Immature natural killer cell (primary cell): Measurements from ENCODE around the gene OTUD3. TPM values are rescaled to one million over a fixed set of nuclear protein-coding genes. Genes with fewer than 3 reads are reported as not detected.
"Not testable (repeated sequence)": the region's sequence is repeated elsewhere in the genome, so short reads cannot be mapped to it uniquely, and the experiment has no call there.

ENCODE experiments used
- DNase-seq, 3 donors: peaks; one replicate each; pipeline ENCODE4 v3.0.0; 2022; ENCODE audit warnings: mixed read lengths in 1 of 3
- H3K27ac Mint-ChIP-seq, 6 donors: one replicate each; pipeline ENCODE4 v1.8.0; 2020; ENCODE audit warnings: mixed read lengths in 6 of 6, mild to moderate bottlenecking in 5 of 6, inconsistent platforms in 4 of 6, moderate library complexity in 3 of 6
- H3K27me3 Mint-ChIP-seq, 3 donors: one replicate each; pipeline ENCODE4 v1.8.0; 2020 to 2021; ENCODE audit warnings: low read depth in 3 of 3, mild to moderate bottlenecking in 3 of 3, mixed read lengths in 3 of 3, moderate library complexity in 3 of 3, inconsistent platforms in 1 of 3
- H3K36me3 Mint-ChIP-seq, 3 donors: one replicate each; pipeline ENCODE4 v1.8.0; 2020; ENCODE audit warnings: mixed read lengths in 3 of 3, inconsistent platforms in 2 of 3, mild to moderate bottlenecking in 2 of 3
- H3K4me1 Mint-ChIP-seq, 2 donors: one replicate each; pipeline ENCODE4 v1.8.0; 2020; ENCODE audit warnings: inconsistent platforms in 2 of 2, mild to moderate bottlenecking in 2 of 2, mixed read lengths in 2 of 2, moderate library complexity in 1 of 2
- H3K4me3 Mint-ChIP-seq, 5 donors: one replicate each; pipeline ENCODE4 v1.8.0; 2020; ENCODE audit warnings: mild to moderate bottlenecking in 5 of 5, mixed read lengths in 5 of 5, inconsistent platforms in 3 of 5, moderate library complexity in 3 of 5
- H3K9me3 Mint-ChIP-seq, 6 donors: one replicate each; pipeline ENCODE4 v1.8.0; 2020; ENCODE audit warnings: mild to moderate bottlenecking in 6 of 6, mixed read lengths in 6 of 6, inconsistent platforms in 4 of 6, moderate library complexity in 3 of 6
- polyA plus RNA-seq, 3 donors: library from polyadenylated mRNA; unstranded; fragments of 300-500 nt; fragmentation: Illumina TruSeq; gene quantifications; one replicate each; pipeline ENCODE4 v1.2.3, GENCODE V29; 2021

OTUD3 gene
- polyA plus RNA-seq, 3 donors from 2014 or later = 0.09 to 1.7 (median 0.38) TPM

- H3K4me3 Mint-ChIP-seq, H3K4me1 Mint-ChIP-seq, DNase-seq, H3K27ac Mint-ChIP-seq, H3K27me3 Mint-ChIP-seq, H3K36me3 Mint-ChIP-seq: not testable (repeated sequence)
- peaks cover 0 to 15% (median 10%) of the 10 kb centered on the region in 6 donors for H3K9me3 Mint-ChIP-seq
Observed at GRCh38 chr1:19927130-19927421, 44.9 kb downstream of the OTUD3 start.

DNA sequence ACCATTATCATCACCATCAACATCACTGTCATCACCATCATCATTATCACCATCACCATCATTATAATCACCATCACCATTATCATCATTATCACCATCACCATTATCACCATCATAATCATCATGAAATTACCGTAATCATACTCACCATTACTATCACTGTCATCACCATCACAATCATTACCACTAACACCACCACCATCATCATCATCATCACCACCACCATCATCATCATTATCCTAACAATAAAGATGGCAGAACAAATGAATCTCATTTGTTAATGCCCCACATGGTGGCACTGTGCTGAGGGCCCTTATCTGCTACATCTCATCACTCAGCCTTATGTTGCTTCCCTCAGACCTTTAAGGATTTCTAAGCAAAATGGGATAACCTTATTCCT lies 50.7 kb downstream of the OTUD3 start:
- no peak overlapping the region for H3K27ac Mint-ChIP-seq
- no peak for DNase-seq
- peaks cover 5 to 6% (median 5%) of the 10 kb centered on the region in 3 donors for H3K36me3 Mint-ChIP-seq
- no peak overlapping the region for H3K4me3 Mint-ChIP-seq
- peaks cover 1 to 4% (median 2%) of the 10 kb centered on the region in 3 donors for H3K27me3 Mint-ChIP-seq
- no peaks in the 10 kb centered on the region for H3K4me1 Mint-ChIP-seq
- peaks cover 5 to 29% (median 21%) of the 10 kb centered on the region in 6 donors for H3K9me3 Mint-ChIP-seq

GRCh38 chr1:19934336-19934735 lies 52.1 kb downstream of the OTUD3 start:
- no peak for DNase-seq
- Mint-ChIP-seq H3K4me3 (no peak overlapping the region), H3K4me1 (no peaks in the 10 kb centered on the region), H3K9me3 (peaks cover 5 to 29% (median 21%) of the 10 kb centered on the region in 6 donors), H3K27me3 (peaks cover 2 to 4% (median 4%) of the 10 kb centered on the region in 3 donors), H3K27ac (no peak overlapping the region), H3K36me3 (peaks cover 5 to 6% (median 5%) of the 10 kb centered on the region in 3 donors)

DNA sequence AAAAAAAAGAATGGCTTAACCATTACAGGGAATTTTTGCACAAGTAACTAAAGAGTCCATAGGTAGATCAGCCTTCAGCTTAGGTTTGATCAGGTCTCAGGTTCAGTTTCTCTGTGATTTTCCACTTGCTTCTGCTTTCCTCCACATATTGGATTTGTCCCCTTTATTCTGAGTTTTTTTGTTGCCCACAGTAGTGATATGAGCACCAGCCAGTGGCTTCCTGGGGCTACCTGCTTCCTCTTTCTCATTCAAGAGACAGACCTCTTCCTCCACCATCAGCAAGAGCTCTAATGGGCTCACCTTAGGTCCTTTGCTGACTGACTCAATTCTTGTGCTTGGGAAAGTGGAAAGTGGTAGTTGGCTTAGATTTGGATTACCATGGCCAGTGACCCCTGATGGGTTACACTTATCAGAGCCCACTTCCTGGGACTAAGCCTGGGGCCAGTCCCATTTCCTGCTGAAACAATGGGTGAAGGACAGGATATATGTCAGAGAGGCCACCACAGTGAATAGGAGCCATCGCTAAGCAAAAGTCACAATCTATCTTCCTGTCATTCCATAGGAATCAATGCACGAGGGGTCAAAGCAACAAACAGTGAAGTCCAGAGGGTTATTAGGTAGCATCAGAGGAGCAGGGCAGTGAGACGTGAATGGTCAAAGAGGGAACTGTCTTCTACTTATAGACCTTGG lies 54.0 kb downstream of the OTUD3 start:
- H3K36me3 Mint-ChIP-seq = peaks cover 5 to 6% (median 5%) of the 10 kb centered on the region in 3 donors
- H3K27ac Mint-ChIP-seq = no peak overlapping the region
- H3K4me3 Mint-ChIP-seq = no peak overlapping the region
- peaks cover 5 to 22% (median 18%) of the 10 kb centered on the region in 6 donors for H3K9me3 Mint-ChIP-seq
- H3K4me1 Mint-ChIP-seq = no peaks in the 10 kb centered on the region
- DNase-seq = no peak
- peaks cover 0 to 4% (median 4%) of the 10 kb centered on the region in 3 donors for H3K27me3 Mint-ChIP-seq

DNA sequence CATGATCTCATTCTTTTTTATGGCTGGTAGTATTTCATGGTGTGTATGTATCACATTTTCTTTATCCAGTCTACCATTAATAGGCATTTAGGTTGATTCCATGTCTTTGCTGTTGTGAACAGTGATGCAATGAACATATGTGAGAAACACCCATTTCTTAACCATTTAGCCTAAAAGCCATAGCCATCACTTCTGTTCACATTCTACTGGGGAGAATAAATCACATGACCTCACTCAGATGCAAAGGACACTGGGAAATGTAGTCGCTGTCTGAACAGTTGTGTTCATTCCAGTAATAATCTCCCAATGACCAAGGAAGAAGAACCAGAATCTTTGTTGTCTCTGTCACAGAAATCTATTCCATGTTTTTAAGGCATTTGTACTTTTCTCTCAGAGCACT lies 56.3 kb downstream of the OTUD3 start:
- H3K27ac Mint-ChIP-seq = no peak overlapping the region
- H3K9me3 Mint-ChIP-seq = peaks cover 0 to 2% (median 0%) of the 10 kb centered on the region in 6 donors
- H3K4me3 Mint-ChIP-seq = no peak overlapping the region
- no peak for DNase-seq
- no peaks in the 10 kb centered on the region for H3K36me3 Mint-ChIP-seq
- peaks cover 0 to 3% (median 0%) of the 10 kb centered on the region in 3 donors for H3K27me3 Mint-ChIP-seq
- no peaks in the 10 kb centered on the region for H3K4me1 Mint-ChIP-seq

GRCh38 chr1:19940486-19941205 lies 58.5 kb downstream of the OTUD3 start:
- DNase-seq = no peak
- Mint-ChIP-seq H3K27me3 (peaks cover 0 to 4% (median 3%) of the 10 kb centered on the region in 3 donors), H3K9me3 (no peaks in the 10 kb centered on the region), H3K36me3 (no peaks in the 10 kb centered on the region), H3K27ac (no peak overlapping the region), H3K4me1 (no peaks in the 10 kb centered on the region), H3K4me3 (no peak overlapping the region)

DNA sequence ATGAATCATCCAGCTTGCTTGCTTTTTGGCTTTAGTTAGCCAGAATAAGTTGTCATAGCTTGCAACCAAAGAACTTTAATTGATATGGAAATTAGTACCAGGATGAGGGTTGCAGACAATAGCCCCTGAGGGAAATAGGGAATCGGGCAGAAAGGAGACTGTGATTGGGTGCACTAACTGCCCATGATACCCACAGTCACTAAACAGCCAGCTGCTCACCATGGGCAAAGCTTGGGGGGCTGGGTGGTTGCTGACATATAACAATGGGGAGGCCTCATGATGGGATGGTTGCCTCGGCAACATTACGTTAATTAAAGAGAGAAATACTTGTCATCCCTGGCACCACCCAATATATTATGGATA lies 59.0 kb downstream of the OTUD3 start:
- H3K27ac Mint-ChIP-seq = no peak overlapping the region
- H3K27me3 Mint-ChIP-seq = peaks cover 1 to 4% (median 3%) of the 10 kb centered on the region in 3 donors

GRCh38 chr1:19942088-19942487 lies 59.9 kb downstream of the OTUD3 start:
- Mint-ChIP-seq H3K27ac (no peak overlapping the region), H3K36me3 (no peaks in the 10 kb centered on the region), H3K4me3 (no peak overlapping the region), H3K9me3 (peaks cover 0 to 4% (median 0%) of the 10 kb centered on the region in 6 donors), H3K27me3 (peaks cover 3 to 6% (median 4%) of the 10 kb centered on the region in 3 donors), H3K4me1 (no peaks in the 10 kb centered on the region)
- DNase-seq = no peak

More for the DNA sequence above, 59.0 kb downstream of the OTUD3 start:
- no peak for DNase-seq
- Mint-ChIP-seq H3K4me1 (no peaks in the 10 kb centered on the region), H3K4me3 (no peak overlapping the region), H3K36me3 (no peaks in the 10 kb centered on the region), H3K9me3 (peaks cover 0 to under 1% (median 0%) of the 10 kb centered on the region in 6 donors)

DNA sequence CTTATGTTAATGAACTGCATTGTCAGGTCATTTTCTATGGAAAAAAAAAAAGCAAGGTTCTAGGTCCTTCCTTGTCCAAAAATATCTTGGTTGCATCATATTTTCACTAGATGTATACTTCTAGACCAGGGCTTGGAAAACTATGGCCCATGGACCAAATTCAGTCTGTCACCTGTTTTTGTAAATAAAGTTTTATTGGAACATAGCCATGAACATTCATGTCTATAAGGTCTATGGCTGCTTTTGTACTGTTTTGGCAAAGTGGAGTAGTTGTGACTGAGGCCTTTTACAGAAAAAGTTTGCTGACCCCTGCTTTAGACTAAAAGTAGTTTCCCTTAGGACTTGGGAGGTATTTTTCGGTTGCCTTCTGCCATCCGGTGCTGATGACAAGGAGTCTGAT lies 60.5 kb downstream of the OTUD3 start:
- no peak overlapping the region for H3K27ac Mint-ChIP-seq
- H3K9me3 Mint-ChIP-seq = peaks cover 0 to 4% (median 0%) of the 10 kb centered on the region in 6 donors

DNA sequence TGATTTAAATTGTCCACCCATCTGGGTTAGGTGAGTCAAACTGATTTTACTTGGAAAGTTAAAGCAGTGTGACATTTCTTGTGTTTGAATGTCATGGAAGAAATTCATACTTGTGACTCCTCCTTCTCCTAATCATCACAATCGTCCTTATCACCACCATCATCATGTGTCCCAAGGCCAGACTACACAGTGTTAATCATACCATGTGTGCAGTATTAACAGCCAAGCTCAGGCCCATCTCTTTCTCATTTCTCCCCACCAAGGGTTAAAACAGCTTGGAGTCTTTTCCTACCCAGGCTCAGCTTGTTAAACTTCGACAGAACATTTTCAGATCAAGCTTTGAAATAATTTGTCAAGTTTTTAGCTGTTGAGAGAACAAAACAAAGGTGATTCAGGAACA lies 63.7 kb downstream of the OTUD3 start:
- H3K36me3 Mint-ChIP-seq = no peaks in the 10 kb centered on the region
- no peak for DNase-seq
- H3K27ac Mint-ChIP-seq = no peak overlapping the region
- H3K4me3 Mint-ChIP-seq = no peak overlapping the region
- H3K4me1 Mint-ChIP-seq = no peaks in the 10 kb centered on the region
- H3K9me3 Mint-ChIP-seq = peaks cover 0 to 4% (median 0%) of the 10 kb centered on the region in 6 donors
- peaks cover 1 to 15% (median 14%) of the 10 kb centered on the region in 3 donors for H3K27me3 Mint-ChIP-seq

More for the DNA sequence above, 60.5 kb downstream of the OTUD3 start:
- Mint-ChIP-seq H3K4me3 (no peak overlapping the region), H3K4me1 (no peaks in the 10 kb centered on the region), H3K36me3 (no peaks in the 10 kb centered on the region), H3K27me3 (peaks cover 3 to 7% (median 4%) of the 10 kb centered on the region in 3 donors)
- DNase-seq = no peak

DNA sequence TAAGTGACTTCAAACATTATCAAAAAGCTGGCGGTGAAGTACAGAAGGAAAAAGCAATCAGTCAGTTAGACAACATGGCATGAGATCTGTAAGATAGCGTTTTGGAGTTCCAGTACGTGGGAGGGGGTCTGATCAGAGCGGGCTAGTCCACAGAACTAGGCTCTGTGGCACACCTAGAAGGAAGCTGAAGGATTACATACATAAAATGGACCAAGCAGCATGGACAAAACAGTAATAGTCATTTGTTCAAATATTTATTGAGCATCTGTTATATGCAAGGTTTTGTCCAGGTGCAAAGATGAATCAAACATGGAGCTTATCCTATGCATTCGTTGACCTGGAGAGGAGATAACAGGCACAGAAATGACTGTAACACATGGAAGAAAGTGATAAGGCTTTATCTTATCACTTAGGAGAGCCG lies 64.1 kb downstream of the OTUD3 start:
- Mint-ChIP-seq H3K4me3 (no peak overlapping the region), H3K27me3 (peaks cover 1 to 15% (median 14%) of the 10 kb centered on the region in 3 donors), H3K4me1 (no peaks in the 10 kb centered on the region), H3K9me3 (peaks cover 0 to 4% (median 0%) of the 10 kb centered on the region in 6 donors), H3K36me3 (no peaks in the 10 kb centered on the region), H3K27ac (no peak overlapping the region)
- DNase-seq = no peak

DNA sequence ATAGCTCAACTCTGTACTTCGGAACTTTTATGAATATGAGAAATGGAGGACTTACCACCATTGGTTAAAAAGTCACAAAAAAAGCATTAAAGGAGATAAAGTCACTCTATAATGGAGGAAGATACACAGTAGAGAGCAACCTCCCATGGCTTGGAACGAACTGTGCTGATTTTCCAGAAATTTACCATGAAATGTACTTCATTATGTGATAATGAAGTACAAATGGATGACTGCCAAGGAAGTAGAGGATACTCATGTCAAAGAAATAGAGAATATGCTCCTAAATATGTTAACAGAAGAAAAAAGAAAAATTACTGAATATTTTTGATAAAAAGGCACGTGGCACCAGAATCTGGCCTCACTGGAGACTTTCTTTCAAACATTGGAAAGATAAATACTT lies 64.8 kb downstream of the OTUD3 start:
- Mint-ChIP-seq H3K4me3 (no peak overlapping the region), H3K27ac (no peak overlapping the region), H3K4me1 (no peaks in the 10 kb centered on the region), H3K9me3 (peaks cover 0 to 4% (median 0%) of the 10 kb centered on the region in 6 donors), H3K36me3 (no peaks in the 10 kb centered on the region), H3K27me3 (peaks cover 1 to 15% (median 14%) of the 10 kb centered on the region in 3 donors)
- DNase-seq = no peak

DNA sequence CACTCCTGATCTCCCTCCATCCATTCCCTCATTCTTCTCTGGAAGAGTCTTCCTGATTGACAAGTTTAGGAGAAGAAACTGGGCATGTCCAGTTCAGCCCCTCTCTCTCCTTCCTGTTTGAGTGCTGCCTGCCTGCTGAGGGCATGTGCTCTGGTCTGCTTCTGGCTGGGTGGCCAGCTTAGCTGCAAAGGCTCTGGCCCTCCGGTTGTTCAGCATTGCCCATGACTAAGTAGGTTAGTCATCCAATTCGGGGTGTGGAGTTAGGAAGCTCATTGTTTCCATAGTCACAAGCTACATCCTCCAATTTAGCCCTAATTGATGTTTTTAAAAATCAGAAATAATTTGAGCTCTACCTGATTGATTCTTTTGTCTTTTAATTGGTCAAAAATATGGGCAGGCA lies 66.8 kb downstream of the OTUD3 start:
- H3K27me3 Mint-ChIP-seq = peaks cover 6 to 21% (median 15%) of the 10 kb centered on the region in 3 donors
- DNase-seq = no peak
- H3K4me3 Mint-ChIP-seq = no peak overlapping the region
- peaks cover 0 to 4% (median 0%) of the 10 kb centered on the region in 6 donors for H3K9me3 Mint-ChIP-seq
- H3K27ac Mint-ChIP-seq = no peak overlapping the region
- H3K36me3 Mint-ChIP-seq = no peaks in the 10 kb centered on the region
- no peaks in the 10 kb centered on the region for H3K4me1 Mint-ChIP-seq

- H3K9me3 Mint-ChIP-seq = peaks cover 0 to 3% (median 0%) of the 10 kb centered on the region in 6 donors
- no peaks in the 10 kb centered on the region for H3K4me1 Mint-ChIP-seq
- no peaks in the 10 kb centered on the region for H3K36me3 Mint-ChIP-seq
- H3K4me3 Mint-ChIP-seq = no peak overlapping the region
- no peak overlapping the region for H3K27ac Mint-ChIP-seq
- DNase-seq = no peak
- H3K27me3 Mint-ChIP-seq = peaks cover 10 to 19% (median 13%) of the 10 kb centered on the region in 3 donors
Observed at GRCh38 chr1:19954059-19954458, 71.9 kb downstream of the OTUD3 start.
